Esophagus muscularis mucosa (tissue), 4 donors: ENCODE results near the gene DTX3. TPM values are rescaled to one million over a fixed set of nuclear protein-coding genes. Genes with fewer than 3 reads are reported as not detected.

Experiments
- DNase-seq: peaks from one replicate; pipeline ENCODE4 v3.0.0-alpha.2; 2017; ENCODE audit errors: extremely low spot score
- H3K27ac ChIP-seq, 4 donors: fragments of 200-600 bp; sonication (generic); replicated peaks in 1 of 4; 1 replicate in 3 of 4; 2 replicates in 1 of 4; pipeline ENCODE4 v1.5.1; 2016 to 2019; ENCODE audit warnings: mild to moderate bottlenecking in 1 of 4
- H3K27me3 ChIP-seq, 4 donors: fragments of 200-600 bp; sonication (generic); one replicate each; pipeline versions ENCODE4 v1.5.1 to v1.6.0; 2016 to 2019
- H3K36me3 ChIP-seq, 4 donors: fragments of 200-600 bp; sonication (generic); one replicate each; pipeline ENCODE4 v1.5.1; 2016 to 2019
- H3K4me1 ChIP-seq, 4 donors: fragments of 200-600 bp; sonication (generic); one replicate each; pipeline ENCODE4 v1.5.1; 2016 to 2019
- H3K4me3 ChIP-seq, 4 donors: fragments of 200-600 bp; sonication (generic); 1 replicate in 2 of 4; 2 replicates in 2 of 4; pipeline ENCODE4 v1.5.1; 2016 to 2019; ENCODE audit warnings: mild to moderate bottlenecking in 4 of 4, moderate library complexity in 1 of 4
- H3K9me3 ChIP-seq, 4 donors: fragments of 200-600 bp; sonication (generic); 1 replicate in 3 of 4; 2 replicates in 1 of 4; pipeline ENCODE4 v1.5.1; 2016 to 2019
- CTCF ChIP-seq, 3 experiments: fragments of 200-600 bp in 2 of 3; fragments of 450-650 bp in 1 of 3; sonication (generic) in 2 of 3; IDR thresholded peaks; one replicate each; pipeline ENCODE4 v1.5.1; 2017 to 2019; ENCODE audit warnings: antibody characterized with exemption in 3 of 3, mild to moderate bottlenecking in 2 of 3, moderate library complexity in 1 of 3
- EP300 ChIP-seq: sonication (generic); formaldehyde crosslinking; IDR thresholded peaks from one replicate; pipeline ENCODE4 v1.6.1; 2017; ENCODE audit warnings: antibody characterized with exemption
- POLR2A ChIP-seq: fragments of 450-650 bp; IDR thresholded peaks from one replicate; pipeline ENCODE4 v1.6.1; 2017; ENCODE audit warnings: antibody characterized with exemption, moderate library complexity, mild to moderate bottlenecking, low read depth
- POLR2AphosphoS5 ChIP-seq, 2 donors: sonication (generic); formaldehyde crosslinking; IDR thresholded peaks; one replicate each; pipeline ENCODE4 v1.6.1; 2017; ENCODE audit warnings: antibody characterized with exemption in 2 of 2
- WGBS: methylation state at CpG from one replicate; pipeline ENCODE4 v1.1.5; 2018; 5-methylcytosine and 5-hydroxymethylcytosine counted together
- intact Hi-C: fragments of 100-400 bp; cut with DNase I; formaldehyde crosslinking; loops from one replicate; pipeline ENCODE4 v1.15.1; 2023
- total RNA-seq, 4 donors: library from RNA; depleted of rRNA; stranded (reverse); fragments of >200 nt; gene quantifications; one replicate each; pipeline versions ENCODE4 v1.1.0 to v1.2.1, GENCODE V29; 2016

Gene DTX3
- total RNA-seq, 4 donors from 2014 or later = 39.0 to 68.6 (median 46.8) TPM

GRCh38 chr12:57610554-57611107 is 6.0 kb downstream of the DTX3 start:
- H3K27ac ChIP-seq = peak overlapping the region; percentile 95 to 99 (median 96)
- peak in 1 of 2 donors; percentile 64 for TF ChIP-seq POLR2AphosphoS5 (IDR thresholded peaks at IDR 0.05)
- TF ChIP-seq EP300 = no peak
- DNase-seq = no peak
- H3K4me3 ChIP-seq = peak overlapping the region; percentile 67 to 93 (median 85)
- H3K9me3 ChIP-seq = no peaks in the 10 kb centered on the region
- H3K36me3 ChIP-seq = peaks cover 12 to 55% (median 30%) of the 10 kb centered on the region in 4 donors
- intact Hi-C loops = no loop called here
- peaks cover 0 to 17% (median 0%) of the 10 kb centered on the region in 4 donors for H3K27me3 ChIP-seq
- WGBS = 9% methylated on average over 28 of the region's 29 CpGs
- peaks cover 44 to 96% (median 86%) of the 10 kb centered on the region in 4 donors for H3K4me1 ChIP-seq

- intact Hi-C loops = no loop called here
- DNase-seq = no peak
- TF ChIP-seq EP300 (no peak), POLR2AphosphoS5 (IDR thresholded peaks at IDR 0.05) (peak; percentile 68 to 84), POLR2A (peak; percentile 47)
- Histone ChIP-seq H3K27ac (peak within 1 kb of the TSS; percentile 95 to 99 (median 96)), H3K4me1 (peaks cover 47 to 96% (median 86%) of the 10 kb centered on the region in 4 donors), H3K9me3 (no peaks in the 10 kb centered on the region), H3K4me3 (peak within 1 kb of the TSS; percentile 67 to 93 (median 85)), H3K27me3 (peaks cover 0 to 17% (median 0%) of the 10 kb centered on the region in 4 donors), H3K36me3 (peaks cover 16 to 60% (median 33%) of the 10 kb centered on the region in 4 donors)
- WGBS = 0% methylated on average over 12 of the region's 55 CpGs
Observed at GRCh38 chr12:57611108-57611826, 6.6 kb downstream of the DTX3 start, which contains the start of gene ARHGEF25. TSS of gene ARHGEF25 (plus strand) at chr12:57611435. CDS start at chr12:57611895, 460 bp downstream.

GRCh38 chr12:57611827-57612710 is 7.4 kb downstream of the DTX3 start:
- TF ChIP-seq POLR2A = no peak
- no peak for TF ChIP-seq EP300
- no peak for TF ChIP-seq POLR2AphosphoS5 (IDR thresholded peaks at IDR 0.05)
- no peak for TF ChIP-seq CTCF (IDR thresholded peaks at IDR 0.05)
- WGBS = 17% methylated on average over 12 of the region's 23 CpGs
- H3K9me3 ChIP-seq = no peaks in the 10 kb centered on the region
- peak overlapping the region; percentile 67 to 93 (median 85) for H3K4me3 ChIP-seq
- DNase-seq = no peak
- H3K36me3 ChIP-seq = peaks cover 14 to 60% (median 32%) of the 10 kb centered on the region in 4 donors
- H3K27me3 ChIP-seq = peaks cover 0 to 17% (median 0%) of the 10 kb centered on the region in 4 donors
- peak overlapping the region; percentile 95 to 99 (median 96) for H3K27ac ChIP-seq
- peaks cover 50 to 95% (median 84%) of the 10 kb centered on the region in 4 donors for H3K4me1 ChIP-seq
- intact Hi-C loops = no loop called here

- intact Hi-C loops = no loop called here
- H3K27ac ChIP-seq = peak overlapping the region; percentile 95 to 99 (median 96)
- peaks cover 0 to 17% (median 0%) of the 10 kb centered on the region in 4 donors for H3K27me3 ChIP-seq
- no peak for DNase-seq
- TF ChIP-seq CTCF (IDR thresholded peaks at IDR 0.05) (no peak), POLR2A (no peak), EP300 (no peak), POLR2AphosphoS5 (IDR thresholded peaks at IDR 0.05) (no peak)
- H3K4me1 ChIP-seq = peaks cover 50 to 87% (median 84%) of the 10 kb centered on the region in 4 donors
- peaks cover 11 to 60% (median 30%) of the 10 kb centered on the region in 4 donors for H3K36me3 ChIP-seq
- 80% methylated on average over 8 of the region's 10 CpGs for WGBS
- H3K9me3 ChIP-seq = no peaks in the 10 kb centered on the region
- H3K4me3 ChIP-seq = peak overlapping the region; percentile 67 to 93 (median 85)
Observed at GRCh38 chr12:57612711-57613426, 8.2 kb downstream of the DTX3 start.
